ENCODE measurements around the gene NMRAL1. TPM values are rescaled to one million over a fixed set of nuclear protein-coding genes. Genes with fewer than 3 reads are reported as not detected.
A peak's percentile ranks its signal among the peaks of the same experiment; 100 is the strongest.

Gene NMRAL1
- total RNA-seq, 1 donor from 2014 or later, result 56.0 TPM

DNA sequence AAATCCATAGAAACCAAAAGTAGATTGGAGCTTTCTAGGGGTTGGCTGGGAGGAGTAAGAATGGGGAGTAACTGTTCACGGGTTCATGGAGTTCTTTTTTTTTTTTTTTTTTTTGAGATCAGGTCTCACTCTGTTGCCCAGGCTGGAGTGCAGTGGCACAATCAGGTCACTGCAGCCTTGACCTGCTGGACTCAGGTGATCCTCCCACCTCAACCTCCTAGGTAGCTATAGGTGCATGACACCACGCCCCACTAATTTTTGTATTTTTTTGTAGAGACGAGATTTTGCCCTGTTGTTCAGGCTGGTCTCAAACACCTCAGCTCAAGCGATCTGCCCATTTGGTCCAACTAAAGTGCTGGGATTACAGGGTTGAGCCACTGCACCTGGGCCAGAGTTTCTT, 1.5 kb downstream of the NMRAL1 start:
- peaks cover 2% of the 10 kb centered on the region for H3K9me3 Mint-ChIP-seq
- H3K4me3 Mint-ChIP-seq, result peak overlapping the region; percentile 64
- H3K4me1 Mint-ChIP-seq, result peaks cover 19% of the 10 kb centered on the region
- TF ChIP-seq, protein P1, sequence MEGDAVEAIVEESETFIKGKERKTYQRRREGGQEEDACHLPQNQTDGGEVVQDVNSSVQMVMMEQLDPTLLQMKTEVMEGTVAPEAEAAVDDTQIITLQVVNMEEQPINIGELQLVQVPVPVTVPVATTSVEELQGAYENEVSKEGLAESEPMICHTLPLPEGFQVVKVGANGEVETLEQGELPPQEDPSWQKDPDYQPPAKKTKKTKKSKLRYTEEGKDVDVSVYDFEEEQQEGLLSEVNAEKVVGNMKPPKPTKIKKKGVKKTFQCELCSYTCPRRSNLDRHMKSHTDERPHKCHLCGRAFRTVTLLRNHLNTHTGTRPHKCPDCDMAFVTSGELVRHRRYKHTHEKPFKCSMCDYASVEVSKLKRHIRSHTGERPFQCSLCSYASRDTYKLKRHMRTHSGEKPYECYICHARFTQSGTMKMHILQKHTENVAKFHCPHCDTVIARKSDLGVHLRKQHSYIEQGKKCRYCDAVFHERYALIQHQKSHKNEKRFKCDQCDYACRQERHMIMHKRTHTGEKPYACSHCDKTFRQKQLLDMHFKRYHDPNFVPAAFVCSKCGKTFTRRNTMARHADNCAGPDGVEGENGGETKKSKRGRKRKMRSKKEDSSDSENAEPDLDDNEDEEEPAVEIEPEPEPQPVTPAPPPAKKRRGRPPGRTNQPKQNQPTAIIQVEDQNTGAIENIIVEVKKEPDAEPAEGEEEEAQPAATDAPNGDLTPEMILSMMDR (IDR thresholded peaks at IDR 0.05; ENCODE audit: unreplicated experiment), result no peak
- H3K27ac Mint-ChIP-seq, result peak overlapping the region; percentile 39
- peaks cover 10% of the 10 kb centered on the region for H3K36me3 Mint-ChIP-seq
- no peaks in the 10 kb centered on the region for H3K27me3 Mint-ChIP-seq (ENCODE audit: low read depth)
- DNase-seq (ENCODE audit: low spot score in 2 of 2, unreplicated experiment in 2 of 2), result no peak

DNA sequence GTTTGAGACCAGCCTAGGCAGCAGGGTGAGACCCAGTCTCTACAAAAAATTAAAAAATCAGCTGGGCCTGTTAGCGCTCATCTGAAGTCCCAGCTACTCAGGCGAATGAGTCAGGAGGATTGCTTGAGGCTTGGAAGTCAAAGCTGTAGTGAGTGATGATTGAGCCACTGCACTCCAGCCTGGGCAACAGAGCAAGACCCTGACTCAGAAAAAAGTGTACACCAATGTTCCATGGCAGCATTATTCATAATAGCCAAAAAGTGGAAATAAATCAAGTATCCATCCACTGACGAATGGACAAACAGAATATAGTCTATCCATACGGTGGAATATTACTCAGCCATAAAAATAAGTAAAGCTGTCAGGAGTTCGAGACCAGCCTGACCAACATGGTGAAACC, 2.6 kb downstream of the NMRAL1 start:
- Mint-ChIP-seq H3K36me3 (peaks cover 11% of the 10 kb centered on the region), H3K9me3 (peaks cover 2% of the 10 kb centered on the region), H3K4me3 (no peak overlapping the region), H3K4me1 (peaks cover 12% of the 10 kb centered on the region), H3K27me3 (ENCODE audit: low read depth) (no peaks in the 10 kb centered on the region), H3K27ac (no peak overlapping the region)
- no peak for DNase-seq (ENCODE audit: low spot score in 2 of 2, unreplicated experiment in 2 of 2)
- TF ChIP-seq, protein P1 (IDR thresholded peaks at IDR 0.05; ENCODE audit: unreplicated experiment), result no peak

DNA sequence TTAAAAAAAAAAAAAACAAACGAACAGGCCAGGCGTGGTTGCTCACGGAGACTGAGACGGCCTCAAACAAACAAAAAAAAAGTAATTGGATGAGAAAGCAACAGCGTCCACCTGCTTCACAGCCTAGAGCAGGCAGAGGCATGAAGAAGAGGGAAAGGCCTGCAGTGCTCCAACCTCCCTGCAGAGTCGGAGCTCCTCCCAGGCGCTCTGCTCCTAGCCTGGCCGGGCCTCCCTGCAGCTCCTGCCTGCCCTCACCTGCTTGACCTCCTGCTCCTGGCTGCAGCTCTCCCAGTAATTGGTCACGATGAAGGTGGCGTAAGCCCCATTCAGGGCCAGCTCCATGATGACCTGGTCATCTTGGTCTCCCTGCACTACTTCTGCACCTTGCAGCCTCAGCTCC, 5.5 kb downstream of the NMRAL1 start:
- H3K4me1 Mint-ChIP-seq, result peaks cover 8% of the 10 kb centered on the region
- no peaks in the 10 kb centered on the region for H3K27me3 Mint-ChIP-seq (ENCODE audit: low read depth)
- H3K27ac Mint-ChIP-seq, result no peak overlapping the region
- H3K9me3 Mint-ChIP-seq, result no peaks in the 10 kb centered on the region
- no peak for DNase-seq (ENCODE audit: low spot score in 2 of 2, unreplicated experiment in 2 of 2)
- H3K36me3 Mint-ChIP-seq, result peaks cover 23% of the 10 kb centered on the region
- no peak overlapping the region for H3K4me3 Mint-ChIP-seq
- TF ChIP-seq, protein P1 (IDR thresholded peaks at IDR 0.05; ENCODE audit: unreplicated experiment), result no peak

DNA sequence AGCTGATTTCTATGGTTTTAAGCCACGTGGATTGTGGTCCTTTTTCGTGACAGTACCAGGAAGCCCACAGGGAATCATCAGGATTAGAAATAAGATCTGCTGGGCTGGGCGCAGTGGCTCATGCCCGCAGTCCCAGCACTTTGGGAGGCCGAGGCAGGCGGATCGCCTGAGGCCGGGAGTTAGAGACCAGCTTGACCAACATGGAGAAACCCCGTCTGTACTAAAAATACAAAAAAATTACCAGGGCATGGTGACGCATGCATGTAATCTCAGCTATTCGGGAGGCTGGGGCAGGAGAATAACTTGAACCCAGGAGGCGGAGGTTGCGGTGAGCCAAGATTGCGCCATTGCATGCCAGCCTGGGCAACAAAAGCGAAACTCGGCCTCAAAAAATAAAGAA, 6.5 kb downstream of the NMRAL1 start:
- no peak overlapping the region for H3K4me3 Mint-ChIP-seq
- DNase-seq (ENCODE audit: low spot score in 2 of 2, unreplicated experiment in 2 of 2), result no peak
- H3K27me3 Mint-ChIP-seq (ENCODE audit: low read depth), result no peaks in the 10 kb centered on the region
- no peak overlapping the region for H3K27ac Mint-ChIP-seq
- TF ChIP-seq, protein P1 (IDR thresholded peaks at IDR 0.05; ENCODE audit: unreplicated experiment), result no peak
- peaks cover 4% of the 10 kb centered on the region for H3K4me1 Mint-ChIP-seq
- H3K9me3 Mint-ChIP-seq, result no peaks in the 10 kb centered on the region
- H3K36me3 Mint-ChIP-seq, result peaks cover 26% of the 10 kb centered on the region

DNA sequence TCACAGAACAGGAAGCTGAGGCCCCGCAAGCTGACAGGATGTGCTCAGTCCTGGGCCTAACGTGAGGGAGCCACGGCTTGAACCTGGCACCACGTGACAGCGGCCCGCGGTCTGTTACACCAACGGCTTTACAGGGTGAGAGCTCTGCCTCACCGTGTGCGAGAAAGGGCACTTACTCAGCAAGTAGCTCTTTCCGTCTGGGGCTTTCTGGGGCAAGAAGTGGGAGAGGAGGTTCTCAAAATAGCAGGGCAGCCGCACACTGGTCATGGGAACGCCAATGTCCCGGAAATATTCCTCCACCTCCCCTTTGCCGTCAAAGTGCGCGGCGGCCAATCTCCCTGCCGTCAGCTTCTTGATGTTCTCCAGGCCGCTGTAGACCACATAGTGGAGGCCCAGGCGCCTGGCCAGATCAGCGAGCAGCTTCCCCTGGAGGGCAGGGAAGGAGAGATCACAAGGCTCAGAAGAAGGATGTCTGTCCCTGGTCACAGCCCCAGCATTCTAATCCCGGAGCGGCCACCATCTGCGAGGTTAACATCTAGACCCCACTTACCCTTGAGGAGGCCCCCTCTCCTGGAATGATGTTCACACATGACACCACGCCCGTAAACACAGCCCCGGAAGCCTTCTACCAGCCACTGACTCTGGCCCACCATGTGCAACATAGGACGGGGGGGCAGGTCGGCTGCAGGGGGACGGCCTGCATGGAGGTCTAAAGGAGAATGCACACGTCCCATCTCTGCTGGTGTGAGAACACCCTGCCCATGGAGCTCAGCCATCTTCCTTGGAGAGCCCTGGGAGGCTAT, 8.2 kb downstream of the NMRAL1 start:
- Mint-ChIP-seq H3K4me3 (no peak overlapping the region), H3K36me3 (peaks cover 24% of the 10 kb centered on the region), H3K27me3 (ENCODE audit: low read depth) (no peaks in the 10 kb centered on the region), H3K9me3 (no peaks in the 10 kb centered on the region), H3K27ac (no peak overlapping the region), H3K4me1 (peaks cover 4% of the 10 kb centered on the region)
- TF ChIP-seq, protein P1 (IDR thresholded peaks at IDR 0.05; ENCODE audit: unreplicated experiment), result no peak
- DNase-seq (ENCODE audit: low spot score in 2 of 2, unreplicated experiment in 2 of 2), result no peak

All from mesothelial cell of epicardium (in vitro differentiated cells).